Kidney (tissue), 14 donors: ENCODE data around the gene EIF5AL1. TPM values are rescaled to one million over a fixed set of nuclear protein-coding genes. Genes with fewer than 3 reads are reported as not detected.

Experiments
- DNase-seq, 5 donors: peaks; one replicate each; pipeline ENCODE4 v3.0.0-alpha.2; 2013 to 2020
- FAIRE-seq: peaks from 2 replicates; lab custom pipeline; 2012; peaks lifted over from hg19 to GRCh38; lab: Jason Lieb, UNC
- H3K27ac ChIP-seq, 2 donors: one replicate each; pipeline ENCODE4 v1.7.0; 2013; ENCODE audit warnings: low read depth in 2 of 2, low read length in 2 of 2, inconsistent platforms in 1 of 2
- H3K27me3 ChIP-seq: one replicate; pipeline ENCODE4 v1.7.1; 2013; ENCODE audit warnings: low read length, inconsistent platforms; ENCODE audit not compliant: control insufficient read depth, insufficient read depth
- H3K36me3 ChIP-seq, 3 donors: one replicate each; pipeline versions ENCODE4 v1.7.0 to v1.7.1; 2013; ENCODE audit warnings: low read length in 3 of 3, control low read depth in 1 of 3, inconsistent platforms in 1 of 3; ENCODE audit not compliant: insufficient read depth in 3 of 3, control insufficient read depth in 2 of 3
- H3K4me1 ChIP-seq, 3 donors: one replicate each; pipeline versions ENCODE4 v1.7.0 to v1.7.1; 2013; ENCODE audit warnings: low read length in 3 of 3, inconsistent platforms in 1 of 3, low read depth in 1 of 3; ENCODE audit not compliant: control insufficient read depth in 2 of 3, insufficient read depth in 2 of 3
- H3K4me3 ChIP-seq, 3 donors: one replicate each; pipeline versions ENCODE4 v1.7.0 to v1.8.1; 2013; ENCODE audit warnings: low read length in 3 of 3, control low read depth in 1 of 3, inconsistent platforms in 1 of 3
- H3K9ac ChIP-seq, 3 donors: one replicate each; pipeline versions ENCODE4 v1.7.0 to v1.7.1; 2013; ENCODE audit warnings: low read length in 3 of 3, control low read depth in 1 of 3, inconsistent platforms in 1 of 3
- H3K9me3 ChIP-seq, 3 donors: one replicate each; pipeline versions ENCODE4 v1.7.0 to v1.7.1; 2013; ENCODE audit warnings: low read length in 3 of 3, control low read depth in 1 of 3, inconsistent platforms in 1 of 3; ENCODE audit not compliant: control insufficient read depth in 2 of 3, insufficient read depth in 1 of 3
- CTCF ChIP-seq: IDR thresholded peaks from 3 replicates; pipeline ENCODE4 v1.5.1; 2012; ENCODE audit warnings: mild to moderate bottlenecking, moderate library complexity, borderline replicate concordance; ENCODE audit not compliant: insufficient read depth; ENCODE audit errors: extremely low read depth
- intact Hi-C: fragments of 100-400 bp; cut with DNase I; formaldehyde crosslinking; loops from one replicate; pipeline ENCODE4 v1.11.1; 2022
- polyA plus RNA-seq: library from polyadenylated mRNA; stranded (reverse); fragments of 350-450 nt; fragmentation: Illumina TruSeq; extraction: RNeasy Lipid Tissue Mini Kit (QIAGEN cat#74804); gene quantifications from one replicate; pipeline ENCODE4 v1.2.3, GENCODE V29; 2014; ENCODE audit warnings: low read depth, low replicate concordance; ENCODE audit not compliant: insufficient read depth
- total RNA-seq: library from RNA; stranded (reverse); fragmentation: NEBNext Ultra II Directional; extraction: Animal tissue kit (Norgen Biotek cat#: 25700); gene quantifications from one replicate; pipeline ENCODE4 v1.2.1, GENCODE V29; 2021
- donor health status: control.
- donor health status: control.
- donor health status: control.
- donor health status: control.
- donor health status: control.
- donor health status: DM: yes; HTN: yes; CAD: no.
- donor health status: Normal renal cell carcinoma (clear cell type).

Gene EIF5AL1
- total and polyA plus RNA-seq, 2 donors from 2014 or later: 0.54 to 1.4 TPM

GRCh38 chr10:79473496-79474095 is 38.7 kb upstream of the EIF5AL1 start:
- Histone ChIP-seq H3K4me1 (peaks cover 0 to 2% (median 0%) of the 10 kb centered on the region in 3 donors), H3K27me3 (no peaks in the 10 kb centered on the region), H3K9ac (no peak overlapping the region), H3K36me3 (no peaks in the 10 kb centered on the region), H3K9me3 (no peaks in the 10 kb centered on the region), H3K27ac (no peak overlapping the region), H3K4me3 (no peak overlapping the region)
- no peak for FAIRE-seq
- intact Hi-C loops: no loop called here
- TF ChIP-seq CTCF: no peak
- peak in 1 of 5 donors; percentile 7 for DNase-seq

DNA sequence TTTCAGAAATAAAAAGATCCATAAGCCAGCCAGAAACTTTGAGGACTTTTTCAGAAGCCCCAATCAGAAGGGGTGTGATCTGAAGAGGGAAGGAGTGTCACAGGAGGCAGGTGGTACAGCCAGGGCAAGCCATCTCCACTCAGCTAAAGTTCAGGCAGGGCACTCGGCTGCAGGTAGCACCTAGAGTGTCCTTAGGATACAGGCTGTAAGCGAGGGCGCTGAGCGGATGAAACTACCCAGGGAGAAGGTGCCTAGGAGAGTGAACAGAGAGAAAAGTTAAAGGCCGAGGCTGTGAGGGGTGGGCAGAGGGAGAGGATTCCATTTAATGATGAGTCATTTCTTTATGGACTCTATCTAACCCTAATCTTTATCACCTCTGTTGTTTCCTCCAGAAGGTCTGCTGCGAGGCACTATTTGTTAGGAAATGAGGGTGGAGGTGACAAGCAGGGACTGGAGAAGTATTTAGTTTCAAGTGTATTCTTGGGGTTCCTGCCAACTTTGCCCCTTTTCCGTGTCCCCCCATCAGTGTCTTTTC is 37.1 kb upstream of the EIF5AL1 start:
- DNase-seq: peak in 1 of 5 donors; percentile 10
- H3K27me3 ChIP-seq: no peaks in the 10 kb centered on the region
- no peaks in the 10 kb centered on the region for H3K4me1 ChIP-seq
- H3K27ac ChIP-seq: no peak overlapping the region
- no peak for FAIRE-seq
- no peaks in the 10 kb centered on the region for H3K9me3 ChIP-seq
- H3K9ac ChIP-seq: no peak overlapping the region
- TF ChIP-seq CTCF: no peak
- H3K4me3 ChIP-seq: no peak overlapping the region
- no peaks in the 10 kb centered on the region for H3K36me3 ChIP-seq
- intact Hi-C loops: no loop called here

DNA sequence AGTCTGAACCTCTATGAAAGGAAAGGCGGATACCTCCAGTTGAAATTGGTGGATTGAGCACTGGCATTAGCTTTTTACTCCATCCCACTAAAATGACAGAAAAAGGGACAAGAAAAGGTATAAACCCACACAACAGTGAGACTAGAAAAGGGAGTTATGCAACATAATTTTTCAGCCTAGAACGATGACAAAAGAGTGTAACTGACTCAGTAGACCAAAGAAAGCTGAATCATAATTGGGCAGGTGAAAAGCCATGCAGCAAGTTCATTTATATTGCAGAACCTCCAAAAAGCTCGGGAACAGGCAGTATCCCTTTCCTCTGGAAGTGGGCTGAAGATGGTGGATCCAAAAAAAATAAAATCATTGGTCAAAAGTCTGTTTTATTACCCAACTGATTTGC is 36.5 kb upstream of the EIF5AL1 start:
- TF ChIP-seq CTCF: no peak
- Histone ChIP-seq H3K4me3 (no peak overlapping the region), H3K27me3 (no peaks in the 10 kb centered on the region), H3K4me1 (no peaks in the 10 kb centered on the region), H3K36me3 (no peaks in the 10 kb centered on the region), H3K9ac (no peak overlapping the region), H3K27ac (no peak overlapping the region), H3K9me3 (no peaks in the 10 kb centered on the region)
- no peak for DNase-seq
- intact Hi-C loops: no loop called here
- FAIRE-seq: no peak
